Mucosa of descending colon (tissue), 3 donors: ENCODE measurements around the gene GMNN. TPM values are rescaled to one million over a fixed set of nuclear protein-coding genes. Genes with fewer than 3 reads are reported as not detected.
"Not testable (repeated sequence)": the region's sequence is repeated elsewhere in the genome, so short reads cannot be mapped to it uniquely, and the experiment has no call there.

Experiments
- ATAC-seq: fragments of 200-7000 bp; cut with Tn5 transposase; one replicate; pipeline ENCODE4 v1.9.1; 2020; ENCODE audit warnings: mild to moderate bottlenecking, moderate library complexity
- DNase-seq, 3 donors: peaks; one replicate each; pipeline ENCODE4 v3.0.0-alpha.2; 2020
- H3K36me3 ChIP-seq: fragments of 200-600 bp; one replicate; pipeline ENCODE4 v1.8.0; 2021; ENCODE audit warnings: low read depth, mild to moderate bottlenecking
- H3K4me1 ChIP-seq: fragments of 200-600 bp; one replicate; pipeline ENCODE4 v1.8.0; 2021; ENCODE audit warnings: low read depth, mild to moderate bottlenecking
- H3K4me3 ChIP-seq: fragments of 200-600 bp; one replicate; pipeline ENCODE4 v1.8.0; 2021; ENCODE audit warnings: mild to moderate bottlenecking
- H3K9me3 ChIP-seq: fragments of 200-600 bp; one replicate; pipeline ENCODE4 v1.8.0; 2021; ENCODE audit warnings: mild to moderate bottlenecking
- intact Hi-C, 2 donors: fragments of 100-400 bp; cut with DNase I in 1 of 2; cut with micrococcal nuclease in 1 of 2; formaldehyde crosslinking; loops; one replicate each; pipeline versions ENCODE4 v1.11.0 to v1.11.1; 2022; cut with DNase I, micrococcal nuclease
- total RNA-seq, 3 donors: library from RNA; stranded (reverse); fragmentation: NEBNext Ultra II Directional in 2 of 3; extraction: Animal tissue kit (Norgen Biotek cat#: 25700) in 2 of 3; gene quantifications; one replicate each; pipeline versions ENCODE4 v1.2.1 to v1.2.4, GENCODE V29; 2021 to 2023
- TF ChIP-seq, protein P1 (sequence below): fragments of 200-600 bp; IDR thresholded peaks from one replicate; pipeline ENCODE4 v1.8.0; 2022; ENCODE audit warnings: antibody characterized with exemption, mild to moderate bottlenecking
- donor health status: DM: no; HTN: no; CAD: no; lungs with moderate emphysema.
- donor health status: DM: no; HTN: no; CAD: no.
- donor health status: DM: no; HTN: yes; CAD: no.

GMNN gene
- total RNA-seq, 3 donors from 2014 or later, result 20.6 to 62.0 (median 45.8) TPM

DNA sequence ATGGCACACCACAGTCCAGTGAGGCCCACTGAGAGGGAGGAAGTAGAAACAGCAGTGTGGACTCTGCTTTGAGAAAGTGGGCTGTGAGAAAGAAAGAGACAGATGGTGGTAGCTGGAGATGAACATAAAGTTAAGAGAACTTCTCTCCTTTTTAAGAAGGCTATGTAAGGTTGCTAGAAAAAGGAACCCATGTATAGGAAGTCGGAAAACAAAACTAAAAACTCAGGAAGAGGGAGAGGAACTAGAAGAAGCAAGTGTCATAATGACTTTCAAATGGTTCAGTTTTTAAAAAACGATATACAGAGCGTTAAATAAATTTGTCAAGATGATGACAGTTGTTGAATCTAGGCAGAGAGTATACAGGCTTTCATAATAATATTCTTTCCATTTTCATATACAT is 25.4 kb upstream of the GMNN start:
- H3K4me1 ChIP-seq, result no peaks in the 10 kb centered on the region
- H3K36me3 ChIP-seq, result no peaks in the 10 kb centered on the region
- DNase-seq (no peak), ATAC-seq (no peak)
- intact Hi-C loops, result no loop called here
- TF ChIP-seq, protein P1, sequence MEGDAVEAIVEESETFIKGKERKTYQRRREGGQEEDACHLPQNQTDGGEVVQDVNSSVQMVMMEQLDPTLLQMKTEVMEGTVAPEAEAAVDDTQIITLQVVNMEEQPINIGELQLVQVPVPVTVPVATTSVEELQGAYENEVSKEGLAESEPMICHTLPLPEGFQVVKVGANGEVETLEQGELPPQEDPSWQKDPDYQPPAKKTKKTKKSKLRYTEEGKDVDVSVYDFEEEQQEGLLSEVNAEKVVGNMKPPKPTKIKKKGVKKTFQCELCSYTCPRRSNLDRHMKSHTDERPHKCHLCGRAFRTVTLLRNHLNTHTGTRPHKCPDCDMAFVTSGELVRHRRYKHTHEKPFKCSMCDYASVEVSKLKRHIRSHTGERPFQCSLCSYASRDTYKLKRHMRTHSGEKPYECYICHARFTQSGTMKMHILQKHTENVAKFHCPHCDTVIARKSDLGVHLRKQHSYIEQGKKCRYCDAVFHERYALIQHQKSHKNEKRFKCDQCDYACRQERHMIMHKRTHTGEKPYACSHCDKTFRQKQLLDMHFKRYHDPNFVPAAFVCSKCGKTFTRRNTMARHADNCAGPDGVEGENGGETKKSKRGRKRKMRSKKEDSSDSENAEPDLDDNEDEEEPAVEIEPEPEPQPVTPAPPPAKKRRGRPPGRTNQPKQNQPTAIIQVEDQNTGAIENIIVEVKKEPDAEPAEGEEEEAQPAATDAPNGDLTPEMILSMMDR, result no peak
- H3K4me3 ChIP-seq, result no peak overlapping the region
- no peaks in the 10 kb centered on the region for H3K9me3 ChIP-seq

DNA sequence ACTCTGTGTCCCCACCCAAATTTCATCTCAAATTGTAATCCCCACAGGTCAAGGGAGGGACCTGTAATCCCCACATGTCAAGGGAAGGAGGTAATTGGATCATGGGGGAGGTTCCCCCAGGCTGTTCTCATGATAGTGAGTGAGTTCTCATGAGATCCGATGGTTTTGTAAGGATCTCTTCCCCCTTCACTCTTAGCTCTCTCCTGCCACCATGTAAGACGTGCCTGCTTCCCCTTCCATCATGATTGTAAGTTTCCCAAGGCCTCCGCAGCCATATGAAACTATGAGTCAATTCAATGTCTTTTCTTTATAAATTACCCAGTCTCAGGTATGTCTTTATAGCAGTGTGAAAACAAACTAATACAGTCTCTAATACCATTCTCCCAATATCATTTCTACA is 23.9 kb upstream of the GMNN start:
- H3K4me3 ChIP-seq, H3K9me3 ChIP-seq, intact Hi-C loops, DNase-seq, H3K4me1 ChIP-seq, ATAC-seq, H3K36me3 ChIP-seq: not testable (repeated sequence)

DNA sequence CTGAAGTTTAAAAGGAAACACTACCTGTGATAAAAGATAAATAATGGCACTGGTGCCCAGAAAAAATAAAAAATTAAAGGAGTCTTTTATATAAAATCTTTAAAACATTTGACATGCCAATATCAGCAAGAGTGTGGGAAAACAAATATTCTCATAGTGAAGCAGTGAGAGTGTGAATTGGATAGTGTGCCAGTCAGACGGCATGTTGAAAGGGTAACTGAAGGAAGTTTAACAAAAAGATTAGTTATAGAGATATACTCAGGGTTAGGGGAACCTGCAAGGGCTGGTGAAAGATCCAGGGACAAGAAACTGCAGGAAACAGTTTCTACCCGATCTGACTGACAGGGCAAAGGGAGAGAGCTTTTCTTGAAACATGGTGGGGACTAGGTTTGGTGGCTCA is 22.2 kb upstream of the GMNN start:
- no peaks in the 10 kb centered on the region for H3K9me3 ChIP-seq
- no peaks in the 10 kb centered on the region for H3K4me1 ChIP-seq
- TF ChIP-seq, protein P1, result no peak
- intact Hi-C loops, result no loop called here
- H3K4me3 ChIP-seq, result no peak overlapping the region
- no peaks in the 10 kb centered on the region for H3K36me3 ChIP-seq
- no peak for DNase-seq
- no peak for ATAC-seq

DNA sequence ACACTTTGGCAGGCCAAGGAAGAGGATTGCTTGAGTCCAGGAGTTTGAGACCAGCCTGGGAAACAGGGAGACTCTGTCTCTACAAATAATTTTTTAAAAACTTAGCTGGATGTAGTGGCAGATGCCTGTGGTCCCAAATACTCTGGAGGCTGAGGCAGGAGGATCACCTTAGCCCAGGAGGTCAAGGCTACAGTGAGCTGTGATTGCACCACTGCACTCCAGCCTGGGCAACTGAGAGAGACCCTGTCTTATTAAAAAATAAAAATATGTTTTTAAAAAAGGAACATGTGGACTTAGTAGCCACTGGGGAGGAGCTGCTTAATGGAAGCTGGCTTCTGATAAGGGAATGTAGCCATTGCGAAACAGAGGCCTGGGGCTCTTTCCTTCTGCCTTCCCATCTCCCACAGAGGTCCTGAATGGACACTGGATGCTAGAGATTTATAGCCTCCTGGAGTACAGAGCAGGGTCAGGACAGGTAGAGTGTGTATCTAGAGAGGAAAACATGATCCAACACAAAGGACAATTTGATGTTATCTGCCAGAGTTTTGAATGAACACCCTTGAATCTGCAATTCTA is 21.7 kb upstream of the GMNN start:
- ATAC-seq (no peak), DNase-seq (no peak)
- H3K9me3 ChIP-seq, result no peaks in the 10 kb centered on the region
- no peaks in the 10 kb centered on the region for H3K36me3 ChIP-seq
- no peaks in the 10 kb centered on the region for H3K4me1 ChIP-seq
- H3K4me3 ChIP-seq, result no peak overlapping the region
- intact Hi-C loops, result no loop called here
- TF ChIP-seq, protein P1, result no peak

DNA sequence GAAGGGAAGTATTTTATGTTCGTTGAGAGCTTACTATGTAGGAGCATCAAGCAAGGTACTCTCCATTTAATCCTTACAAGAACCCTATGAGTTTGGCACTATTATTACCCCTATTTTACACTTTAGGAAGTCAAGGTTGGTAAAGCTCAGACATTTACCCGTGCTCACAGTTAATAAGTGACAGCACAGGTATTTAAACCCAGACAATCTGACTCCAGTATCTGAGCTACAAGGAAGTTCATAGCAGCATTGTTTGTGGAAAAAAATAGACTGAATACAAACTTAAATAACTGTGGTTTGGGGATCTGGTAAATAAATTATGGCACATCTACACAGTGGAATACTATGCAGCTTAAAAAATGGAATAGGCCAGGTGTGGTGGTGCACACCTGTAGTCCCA is 21.2 kb upstream of the GMNN start:
- intact Hi-C loops, result no loop called here
- no peak for ATAC-seq
- no peaks in the 10 kb centered on the region for H3K36me3 ChIP-seq

DNA sequence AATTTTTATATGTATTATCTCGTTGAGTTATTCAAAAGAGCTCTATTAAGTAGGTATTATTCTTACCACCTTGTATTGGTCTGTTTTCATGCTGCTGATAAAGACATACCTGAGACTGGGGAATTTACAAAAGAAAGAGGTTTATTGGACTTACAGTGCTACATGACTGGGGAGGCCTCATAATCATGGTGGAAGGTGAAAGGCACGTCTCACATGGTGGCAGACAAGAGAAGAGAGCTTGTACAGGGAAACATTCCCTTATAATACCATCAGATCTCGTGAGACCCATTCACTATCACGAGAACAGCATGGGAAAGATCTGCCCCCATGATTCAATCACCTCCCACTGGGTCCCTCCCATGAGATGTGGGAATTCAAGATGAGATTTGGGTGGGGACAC is 20.4 kb upstream of the GMNN start:
- H3K36me3 ChIP-seq, intact Hi-C loops, H3K4me3 ChIP-seq, DNase-seq, H3K4me1 ChIP-seq, ATAC-seq, H3K9me3 ChIP-seq: not testable (repeated sequence)

More for the DNA sequence above, 21.2 kb upstream of the GMNN start:
- no peak for DNase-seq
- H3K4me3 ChIP-seq, result no peak overlapping the region
- no peaks in the 10 kb centered on the region for H3K4me1 ChIP-seq
- no peaks in the 10 kb centered on the region for H3K9me3 ChIP-seq
- TF ChIP-seq, protein P1, result no peak

DNA sequence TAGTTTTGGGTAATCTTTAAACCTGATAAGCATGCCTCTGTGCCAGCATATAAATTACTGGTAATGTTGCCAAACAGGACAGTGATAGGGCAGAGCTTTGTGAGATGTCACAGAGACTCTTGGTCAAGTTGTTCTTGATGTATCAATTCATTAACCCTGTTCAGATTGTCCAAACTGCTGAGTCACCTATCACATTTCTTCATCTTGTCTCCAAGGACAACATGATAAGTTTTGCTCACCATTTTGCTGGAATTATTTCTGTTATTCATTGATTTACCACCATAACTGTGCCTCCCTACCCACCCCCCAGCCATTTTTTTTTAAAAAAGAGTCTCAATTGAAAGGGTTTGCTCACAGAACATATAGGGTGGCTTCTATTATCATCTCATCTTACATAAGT is 19.5 kb upstream of the GMNN start:
- Histone ChIP-seq H3K9me3 (no peaks in the 10 kb centered on the region), H3K4me3 (no peak overlapping the region), H3K4me1 (no peaks in the 10 kb centered on the region), H3K36me3 (no peaks in the 10 kb centered on the region)
- TF ChIP-seq, protein P1, result no peak
- intact Hi-C loops, result no loop called here
- no peak for ATAC-seq
- DNase-seq, result no peak
